ENCODE data around the gene BUD13.

BUD13 gene

DNA sequence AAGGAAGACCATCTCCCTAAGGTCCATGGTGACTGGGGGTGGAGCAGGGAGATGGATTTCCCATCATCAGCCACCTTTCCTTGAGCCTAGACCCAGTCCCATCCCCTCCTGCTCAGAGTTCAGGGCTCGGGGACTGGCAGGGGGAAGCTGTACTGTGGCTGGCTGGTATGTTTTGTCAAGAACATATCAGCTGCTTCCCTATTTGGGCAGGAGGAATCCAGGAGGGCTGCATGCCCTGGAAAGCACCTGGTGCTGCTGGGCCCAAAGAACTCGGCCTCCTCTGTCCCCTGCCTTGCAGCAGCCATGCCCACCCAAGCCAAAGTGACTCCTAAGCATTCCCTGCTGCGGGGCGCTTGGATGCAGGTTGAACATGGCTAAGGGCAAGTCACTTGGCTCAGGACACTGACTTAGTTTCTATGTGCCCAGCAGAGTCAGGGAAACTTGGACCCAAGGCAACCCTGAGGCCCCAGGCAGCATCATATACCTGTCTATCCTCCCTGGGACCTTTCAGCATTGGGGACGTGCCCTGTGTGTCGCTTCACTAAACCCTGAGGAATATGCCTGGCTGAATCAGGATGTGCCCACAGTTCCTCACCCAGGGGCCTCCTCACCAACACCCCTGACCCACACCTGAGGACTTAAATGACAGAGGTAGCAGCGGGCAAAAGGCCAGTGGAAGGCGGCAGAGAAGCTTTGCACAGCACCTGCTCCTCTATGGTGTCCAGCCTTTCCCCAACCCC is 43.1 kb downstream of the BUD13 start:
- no peak overlapping the region for H3K4me3 ChIP-seq (replicated peaks; ENCODE audit: insufficient read depth, low read length)
- no peak overlapping the region for H3K27ac ChIP-seq (replicated peaks)
- TF ChIP-seq, protein P1, sequence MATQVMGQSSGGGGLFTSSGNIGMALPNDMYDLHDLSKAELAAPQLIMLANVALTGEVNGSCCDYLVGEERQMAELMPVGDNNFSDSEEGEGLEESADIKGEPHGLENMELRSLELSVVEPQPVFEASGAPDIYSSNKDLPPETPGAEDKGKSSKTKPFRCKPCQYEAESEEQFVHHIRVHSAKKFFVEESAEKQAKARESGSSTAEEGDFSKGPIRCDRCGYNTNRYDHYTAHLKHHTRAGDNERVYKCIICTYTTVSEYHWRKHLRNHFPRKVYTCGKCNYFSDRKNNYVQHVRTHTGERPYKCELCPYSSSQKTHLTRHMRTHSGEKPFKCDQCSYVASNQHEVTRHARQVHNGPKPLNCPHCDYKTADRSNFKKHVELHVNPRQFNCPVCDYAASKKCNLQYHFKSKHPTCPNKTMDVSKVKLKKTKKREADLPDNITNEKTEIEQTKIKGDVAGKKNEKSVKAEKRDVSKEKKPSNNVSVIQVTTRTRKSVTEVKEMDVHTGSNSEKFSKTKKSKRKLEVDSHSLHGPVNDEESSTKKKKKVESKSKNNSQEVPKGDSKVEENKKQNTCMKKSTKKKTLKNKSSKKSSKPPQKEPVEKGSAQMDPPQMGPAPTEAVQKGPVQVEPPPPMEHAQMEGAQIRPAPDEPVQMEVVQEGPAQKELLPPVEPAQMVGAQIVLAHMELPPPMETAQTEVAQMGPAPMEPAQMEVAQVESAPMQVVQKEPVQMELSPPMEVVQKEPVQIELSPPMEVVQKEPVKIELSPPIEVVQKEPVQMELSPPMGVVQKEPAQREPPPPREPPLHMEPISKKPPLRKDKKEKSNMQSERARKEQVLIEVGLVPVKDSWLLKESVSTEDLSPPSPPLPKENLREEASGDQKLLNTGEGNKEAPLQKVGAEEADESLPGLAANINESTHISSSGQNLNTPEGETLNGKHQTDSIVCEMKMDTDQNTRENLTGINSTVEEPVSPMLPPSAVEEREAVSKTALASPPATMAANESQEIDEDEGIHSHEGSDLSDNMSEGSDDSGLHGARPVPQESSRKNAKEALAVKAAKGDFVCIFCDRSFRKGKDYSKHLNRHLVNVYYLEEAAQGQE (IDR thresholded peaks at IDR 0.05; ENCODE audit: insufficient replicate concordance, low read depth), result no peak
- no peak for TF ChIP-seq POLR2AphosphoS5 (IDR thresholded peaks at IDR 0.05; ENCODE audit: low read depth)
- H3K27me3 ChIP-seq (ENCODE audit: insufficient read depth, poor library complexity, severe bottlenecking), result no peaks in the 10 kb centered on the region
- DNase-seq (ENCODE audit: low read depth in 1 of 2, low spot score in 1 of 2), result no peak

DNA sequence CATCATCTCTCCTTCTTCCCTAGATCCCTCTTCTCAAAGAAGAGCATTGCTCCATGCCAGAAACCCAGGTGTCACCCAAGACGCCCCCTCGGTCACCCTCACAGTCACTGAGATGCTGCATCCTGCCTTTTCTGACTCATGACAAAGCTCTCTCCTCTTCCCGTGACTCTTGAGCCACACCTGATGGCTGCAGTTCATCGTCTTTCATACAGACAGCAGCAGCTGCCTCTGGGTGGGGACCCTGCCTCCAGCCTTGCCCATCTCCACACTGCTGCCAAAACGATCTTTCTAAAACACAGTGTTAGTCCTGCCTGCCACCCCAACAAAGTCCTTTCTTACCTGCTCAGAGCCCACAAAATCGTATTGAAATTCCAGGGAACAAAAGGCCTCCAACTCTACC is 44.8 kb downstream of the BUD13 start:
- no peak overlapping the region for H3K27ac ChIP-seq (replicated peaks)
- DNase-seq (ENCODE audit: low read depth in 1 of 2, low spot score in 1 of 2), result no peak
- TF ChIP-seq, protein P2, sequence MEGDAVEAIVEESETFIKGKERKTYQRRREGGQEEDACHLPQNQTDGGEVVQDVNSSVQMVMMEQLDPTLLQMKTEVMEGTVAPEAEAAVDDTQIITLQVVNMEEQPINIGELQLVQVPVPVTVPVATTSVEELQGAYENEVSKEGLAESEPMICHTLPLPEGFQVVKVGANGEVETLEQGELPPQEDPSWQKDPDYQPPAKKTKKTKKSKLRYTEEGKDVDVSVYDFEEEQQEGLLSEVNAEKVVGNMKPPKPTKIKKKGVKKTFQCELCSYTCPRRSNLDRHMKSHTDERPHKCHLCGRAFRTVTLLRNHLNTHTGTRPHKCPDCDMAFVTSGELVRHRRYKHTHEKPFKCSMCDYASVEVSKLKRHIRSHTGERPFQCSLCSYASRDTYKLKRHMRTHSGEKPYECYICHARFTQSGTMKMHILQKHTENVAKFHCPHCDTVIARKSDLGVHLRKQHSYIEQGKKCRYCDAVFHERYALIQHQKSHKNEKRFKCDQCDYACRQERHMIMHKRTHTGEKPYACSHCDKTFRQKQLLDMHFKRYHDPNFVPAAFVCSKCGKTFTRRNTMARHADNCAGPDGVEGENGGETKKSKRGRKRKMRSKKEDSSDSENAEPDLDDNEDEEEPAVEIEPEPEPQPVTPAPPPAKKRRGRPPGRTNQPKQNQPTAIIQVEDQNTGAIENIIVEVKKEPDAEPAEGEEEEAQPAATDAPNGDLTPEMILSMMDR (IDR thresholded peaks at IDR 0.05; ENCODE audit: insufficient read depth, low read length), result no peak
- TF ChIP-seq, protein P1 (IDR thresholded peaks at IDR 0.05; ENCODE audit: insufficient replicate concordance, low read depth), result no peak
- no peak for TF ChIP-seq POLR2AphosphoS5 (IDR thresholded peaks at IDR 0.05; ENCODE audit: low read depth)
- no peak for TF ChIP-seq SPI1 (IDR thresholded peaks at IDR 0.05; ENCODE audit: borderline replicate concordance, low read depth)
- TF ChIP-seq GABPA (IDR thresholded peaks at IDR 0.05; ENCODE audit: low read depth), result no peak
- peaks cover 5% of the 10 kb centered on the region for H3K27me3 ChIP-seq (ENCODE audit: insufficient read depth, poor library complexity, severe bottlenecking)
- H3K4me3 ChIP-seq (replicated peaks; ENCODE audit: insufficient read depth, low read length), result no peak overlapping the region

DNA sequence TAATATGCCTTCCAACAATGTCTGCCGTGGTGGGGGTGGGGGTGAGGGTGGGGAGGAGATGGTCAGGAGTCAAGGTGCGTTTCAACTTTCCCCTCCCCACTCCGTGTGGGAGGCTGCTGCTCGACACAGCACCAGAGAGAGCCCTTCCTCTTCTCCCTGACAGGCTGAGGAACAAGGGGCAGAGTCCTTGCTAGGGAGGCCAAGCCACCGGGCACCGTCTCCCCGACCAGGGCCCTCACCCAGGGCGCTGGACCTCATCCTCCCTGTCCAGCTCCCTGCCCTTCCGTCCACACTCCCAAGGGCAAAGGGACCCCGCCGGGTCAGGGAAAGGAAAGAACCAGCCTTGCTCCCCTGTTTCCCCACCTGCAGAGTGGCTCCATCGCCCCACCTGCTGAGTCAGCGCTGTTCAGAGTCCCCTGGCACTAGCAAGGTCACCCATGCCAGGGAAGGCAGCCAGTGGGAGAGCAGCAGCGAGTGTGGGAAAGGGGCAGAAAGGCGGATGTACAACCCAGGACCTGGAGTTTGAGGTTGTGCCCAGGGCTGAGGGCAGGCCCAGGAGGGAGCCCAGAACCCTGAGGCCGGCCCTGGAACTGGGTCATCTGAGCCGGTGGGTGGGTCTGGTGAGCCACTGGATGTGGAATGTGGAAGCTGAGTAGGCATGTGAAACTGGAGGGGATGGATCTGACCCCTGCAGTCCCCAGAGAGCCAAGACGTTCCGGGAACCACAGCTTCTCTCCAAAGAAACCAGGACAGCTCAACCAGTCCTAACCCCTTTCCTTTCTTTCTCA is 47.2 kb downstream of the BUD13 start:
- no peak for DNase-seq (ENCODE audit: low read depth in 1 of 2, low spot score in 1 of 2)
- TF ChIP-seq POLR2AphosphoS5 (IDR thresholded peaks at IDR 0.05; ENCODE audit: low read depth) (no peak), GABPA (IDR thresholded peaks at IDR 0.05; ENCODE audit: low read depth) (no peak), SPI1 (IDR thresholded peaks at IDR 0.05; ENCODE audit: borderline replicate concordance, low read depth) (no peak)
- TF ChIP-seq, protein P1 (IDR thresholded peaks at IDR 0.05; ENCODE audit: insufficient replicate concordance, low read depth), result no peak
- TF ChIP-seq, protein P2 (IDR thresholded peaks at IDR 0.05; ENCODE audit: insufficient read depth, low read length), result no peak
- Histone ChIP-seq H3K27me3 (ENCODE audit: insufficient read depth, poor library complexity, severe bottlenecking) (peaks cover 5% of the 10 kb centered on the region), H3K27ac (replicated peaks) (no peak overlapping the region), H3K4me3 (replicated peaks; ENCODE audit: insufficient read depth, low read length) (no peak overlapping the region)
